ENCODE measurements around the gene NR6A1. TPM values are rescaled to one million over a fixed set of nuclear protein-coding genes. Genes with fewer than 3 reads are reported as not detected.

NR6A1 gene
- total RNA-seq, 1 donor from 2014 or later = 1.2 TPM

DNA sequence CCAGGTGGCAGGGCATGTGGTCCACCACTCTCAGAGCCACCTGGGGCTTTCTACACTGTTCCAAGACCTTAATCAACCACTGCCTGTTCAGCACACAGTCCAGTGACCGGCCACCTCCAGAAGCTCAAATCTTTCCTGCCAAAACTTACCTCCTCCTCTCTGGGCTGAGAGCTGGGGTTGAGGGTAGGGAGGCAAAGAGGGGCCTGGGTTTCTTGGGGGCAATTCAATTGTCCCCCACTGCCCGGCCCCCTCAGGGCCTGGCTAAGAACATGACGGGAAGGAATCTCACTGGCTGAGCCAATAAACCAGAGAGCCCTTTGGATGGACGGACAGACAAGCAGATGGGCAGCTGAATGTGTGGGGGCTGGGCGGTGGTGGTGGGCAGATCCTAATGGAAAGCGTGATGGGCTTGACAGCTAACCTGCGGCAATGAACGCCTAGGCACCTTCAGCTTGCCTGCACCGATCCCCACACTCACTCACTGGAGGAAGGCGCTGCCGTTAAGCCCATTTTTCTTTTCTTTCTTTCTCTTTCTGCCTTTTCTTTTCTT is 269.3 kb downstream of the NR6A1 start:
- no peak for TF ChIP-seq POLR2A (IDR thresholded peaks at IDR 0.05)
- TF ChIP-seq POLR2AphosphoS5 (IDR thresholded peaks at IDR 0.05; ENCODE audit: insufficient read depth in 1 of 2, low read depth in 1 of 2) = no peak
- TF ChIP-seq, protein P1, sequence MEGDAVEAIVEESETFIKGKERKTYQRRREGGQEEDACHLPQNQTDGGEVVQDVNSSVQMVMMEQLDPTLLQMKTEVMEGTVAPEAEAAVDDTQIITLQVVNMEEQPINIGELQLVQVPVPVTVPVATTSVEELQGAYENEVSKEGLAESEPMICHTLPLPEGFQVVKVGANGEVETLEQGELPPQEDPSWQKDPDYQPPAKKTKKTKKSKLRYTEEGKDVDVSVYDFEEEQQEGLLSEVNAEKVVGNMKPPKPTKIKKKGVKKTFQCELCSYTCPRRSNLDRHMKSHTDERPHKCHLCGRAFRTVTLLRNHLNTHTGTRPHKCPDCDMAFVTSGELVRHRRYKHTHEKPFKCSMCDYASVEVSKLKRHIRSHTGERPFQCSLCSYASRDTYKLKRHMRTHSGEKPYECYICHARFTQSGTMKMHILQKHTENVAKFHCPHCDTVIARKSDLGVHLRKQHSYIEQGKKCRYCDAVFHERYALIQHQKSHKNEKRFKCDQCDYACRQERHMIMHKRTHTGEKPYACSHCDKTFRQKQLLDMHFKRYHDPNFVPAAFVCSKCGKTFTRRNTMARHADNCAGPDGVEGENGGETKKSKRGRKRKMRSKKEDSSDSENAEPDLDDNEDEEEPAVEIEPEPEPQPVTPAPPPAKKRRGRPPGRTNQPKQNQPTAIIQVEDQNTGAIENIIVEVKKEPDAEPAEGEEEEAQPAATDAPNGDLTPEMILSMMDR (IDR thresholded peaks at IDR 0.05) = no peak
- intact Hi-C loops (cut with DNase I) = no loop called here
- H3K27ac ChIP-seq = no peak overlapping the region

DNA sequence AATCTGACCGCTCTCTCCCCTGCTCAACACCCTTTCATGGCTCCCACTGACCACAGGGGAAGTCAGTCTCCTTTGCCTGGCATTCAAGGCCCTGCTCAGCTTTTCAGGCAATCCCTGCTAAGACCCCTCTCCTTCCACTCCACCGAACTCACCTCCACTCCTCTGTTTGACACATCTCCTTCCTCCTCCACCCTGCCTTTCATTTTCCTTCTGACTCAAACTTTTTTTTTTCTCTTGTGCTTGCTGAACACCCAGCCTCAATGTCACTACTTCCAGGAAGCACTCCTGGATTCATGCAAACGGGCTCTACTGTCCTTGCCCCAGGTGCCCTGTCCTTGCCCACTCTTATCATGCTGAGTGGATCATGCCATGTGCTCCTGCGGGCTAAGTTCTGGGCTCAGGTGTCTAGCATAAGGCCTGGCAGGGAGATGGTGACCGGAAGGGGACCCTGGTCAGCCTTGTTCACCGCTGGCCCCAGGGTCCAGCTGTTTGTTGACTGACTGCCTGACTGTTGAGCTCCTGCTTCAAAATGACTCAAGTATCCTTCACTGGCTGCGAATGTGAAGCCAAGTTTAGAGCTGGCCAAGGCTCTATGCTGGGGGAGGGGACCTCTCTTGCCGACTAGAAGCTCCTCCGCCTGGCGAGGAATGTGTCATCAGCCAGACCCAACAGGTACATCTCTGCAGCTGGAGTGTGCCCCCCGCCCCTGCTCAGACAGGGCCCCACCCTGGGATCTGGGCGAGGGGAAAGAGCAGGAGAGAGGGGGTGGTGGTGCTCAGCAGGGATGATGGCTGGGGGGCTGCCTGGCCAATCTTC is 270.1 kb downstream of the NR6A1 start:
- intact Hi-C loops (cut with DNase I) = no loop called here

More for the DNA sequence above, 269.3 kb downstream of the NR6A1 start:
- no peak overlapping the region for H3K4me3 ChIP-seq
- H3K36me3 ChIP-seq = no peaks in the 10 kb centered on the region
- peaks cover 16% of the 10 kb centered on the region for H3K27me3 ChIP-seq
- DNase-seq (ENCODE audit: extremely low spot score in 2 of 2) = no peak
- no peaks in the 10 kb centered on the region for H3K9me3 ChIP-seq
- peaks cover 14% of the 10 kb centered on the region for H3K4me1 ChIP-seq

DNA sequence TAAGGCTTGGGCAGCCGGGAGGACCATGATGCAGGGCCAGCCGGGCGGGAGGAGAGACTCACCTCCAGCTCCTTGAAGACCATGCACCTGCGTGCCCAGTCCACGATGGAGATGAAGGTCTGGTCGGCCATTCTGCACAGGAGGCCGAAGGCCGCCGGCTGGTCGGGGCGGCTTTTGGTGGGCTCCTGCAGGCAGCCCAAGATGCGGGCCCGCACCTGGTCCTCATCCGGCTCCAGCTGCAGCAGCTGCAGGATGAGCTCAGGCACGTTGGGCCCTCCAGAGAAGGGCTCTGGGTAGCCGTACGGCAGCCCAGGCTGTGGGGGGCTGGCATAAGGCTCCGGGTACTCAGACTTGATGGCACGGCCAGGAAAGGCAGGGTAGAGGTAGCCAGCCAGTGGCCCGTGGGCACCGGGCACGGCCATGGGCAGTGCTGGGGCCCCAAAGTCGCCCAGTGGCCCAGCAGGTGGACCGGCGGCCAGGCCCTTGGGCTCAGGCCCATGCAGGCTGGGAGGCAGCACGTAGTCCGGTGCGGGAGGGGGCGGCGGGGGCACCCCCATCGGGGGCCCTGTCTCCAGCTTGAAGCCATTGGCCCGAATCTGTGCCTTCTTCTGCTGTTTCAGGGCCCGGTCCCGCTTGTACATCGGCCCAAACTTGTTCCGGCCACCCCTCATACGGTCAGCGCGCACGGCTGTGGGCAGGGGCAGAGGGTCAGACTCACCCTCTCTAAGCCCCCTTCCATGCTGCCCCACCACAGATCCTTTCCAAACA is 270.9 kb downstream of the NR6A1 start:
- H3K4me1 ChIP-seq = peaks cover 13% of the 10 kb centered on the region
- no peaks in the 10 kb centered on the region for H3K9me3 ChIP-seq
- H3K4me3 ChIP-seq = no peak overlapping the region
- intact Hi-C loops (cut with DNase I) = no loop called here
- no peaks in the 10 kb centered on the region for H3K36me3 ChIP-seq
- peaks cover 16% of the 10 kb centered on the region for H3K27me3 ChIP-seq
- TF ChIP-seq POLR2A (IDR thresholded peaks at IDR 0.05) (no peak), POLR2AphosphoS5 (IDR thresholded peaks at IDR 0.05; ENCODE audit: insufficient read depth in 1 of 2, low read depth in 1 of 2) (no peak)
- TF ChIP-seq, protein P1 (IDR thresholded peaks at IDR 0.05) = no peak
- H3K27ac ChIP-seq = no peak overlapping the region
- DNase-seq (ENCODE audit: extremely low spot score in 2 of 2) = no peak

More for the DNA sequence above, 270.1 kb downstream of the NR6A1 start:
- DNase-seq (ENCODE audit: extremely low spot score in 2 of 2) = no peak
- Histone ChIP-seq H3K9me3 (no peaks in the 10 kb centered on the region), H3K36me3 (no peaks in the 10 kb centered on the region), H3K27me3 (peaks cover 16% of the 10 kb centered on the region), H3K4me3 (no peak overlapping the region), H3K4me1 (peaks cover 14% of the 10 kb centered on the region), H3K27ac (no peak overlapping the region)
- no peak for TF ChIP-seq POLR2AphosphoS5 (IDR thresholded peaks at IDR 0.05; ENCODE audit: insufficient read depth in 1 of 2, low read depth in 1 of 2)
- TF ChIP-seq POLR2A (IDR thresholded peaks at IDR 0.05) = no peak
- TF ChIP-seq, protein P1 (IDR thresholded peaks at IDR 0.05) = no peak

DNA sequence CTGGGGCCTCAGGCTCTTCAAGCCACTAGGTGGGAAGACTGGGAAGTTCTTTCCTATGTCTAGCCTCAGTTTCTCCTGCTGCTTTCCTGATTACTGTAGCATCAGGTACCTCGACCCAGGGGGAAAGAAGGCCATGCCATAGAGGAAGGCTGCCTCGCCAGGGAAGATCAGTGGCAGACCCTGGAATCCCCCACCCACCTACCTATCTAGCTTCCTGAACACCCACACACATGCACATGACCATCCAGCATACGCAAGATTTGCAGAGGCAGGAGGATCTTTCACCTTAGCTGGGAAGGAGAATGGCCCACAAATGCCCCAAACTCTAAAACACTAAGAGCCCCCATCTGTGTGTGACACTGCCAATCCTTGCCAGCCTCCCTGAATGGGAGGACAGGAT is 271.9 kb downstream of the NR6A1 start:
- Histone ChIP-seq H3K27me3 (peaks cover 12% of the 10 kb centered on the region), H3K4me3 (no peak overlapping the region), H3K36me3 (no peaks in the 10 kb centered on the region), H3K9me3 (no peaks in the 10 kb centered on the region), H3K4me1 (peaks cover 7% of the 10 kb centered on the region), H3K27ac (no peak overlapping the region)
- TF ChIP-seq, protein P1 (IDR thresholded peaks at IDR 0.05) = no peak
- TF ChIP-seq POLR2AphosphoS5 (IDR thresholded peaks at IDR 0.05; ENCODE audit: insufficient read depth in 1 of 2, low read depth in 1 of 2) (no peak), POLR2A (IDR thresholded peaks at IDR 0.05) (no peak)
- no peak for DNase-seq (ENCODE audit: extremely low spot score in 2 of 2)
- intact Hi-C loops (cut with DNase I) = no loop called here
